Measurements from ENCODE around the gene KRT40. TPM values are rescaled to one million over a fixed set of nuclear protein-coding genes. Genes with fewer than 3 reads are reported as not detected.

KRT40 gene
- total and polyA plus RNA-seq, 2 experiments from 2014 or later, result 0.33 TPM; not detected in 1

GRCh38 chr17:40950176-40950575 is 34.0 kb downstream of the KRT40 start:
- Histone ChIP-seq H3K36me3 (replicated peaks; ENCODE audit: insufficient read depth, low read depth) (no peaks in the 10 kb centered on the region), H3K79me2 (no peaks in the 10 kb centered on the region), H4K20me1 (ENCODE audit: insufficient read depth, poor library complexity, severe bottlenecking) (no peaks in the 10 kb centered on the region), H2AFZ (no peak overlapping the region), H3K4me2 (no peak overlapping the region), H3K27me3 (no peaks in the 10 kb centered on the region), H3K4me3 (no peak overlapping the region), H3K9me2 (replicated peaks; ENCODE audit: insufficient read depth) (no peaks in the 10 kb centered on the region), H3K27ac (no peak overlapping the region), H3K9me3 (ENCODE audit: low read depth) (no peaks in the 10 kb centered on the region), H3K4me1 (ENCODE audit: insufficient read depth) (peaks cover 6% of the 10 kb centered on the region)
- TF ChIP-seq CTCF (IDR thresholded peaks at IDR 0.05; ENCODE audit: poor library complexity) (no peak), EZH2phosphoT487 (IDR thresholded peaks at IDR 0.05; ENCODE audit: low read depth, severe bottlenecking, unreplicated experiment) (no peak), EZH2 (IDR thresholded peaks at IDR 0.05; ENCODE audit: borderline replicate concordance) (no peak)
- 77% methylated on average over 7 of the region's 7 CpGs for WGBS (ENCODE audit: low lambda C conversion rate, missing lambda C conversion rate)
- no peak for DNase-seq (ENCODE audit: low spot score)

- no peaks in the 10 kb centered on the region for H3K9me2 ChIP-seq (replicated peaks; ENCODE audit: insufficient read depth)
- H3K4me2 ChIP-seq, result peak overlapping the region; percentile 63
- no peaks in the 10 kb centered on the region for H3K27me3 ChIP-seq
- H3K27ac ChIP-seq, result peak overlapping the region; percentile 51
- DNase-seq (ENCODE audit: low spot score), result peak; percentile 35
- H3K36me3 ChIP-seq (replicated peaks; ENCODE audit: insufficient read depth, low read depth), result no peaks in the 10 kb centered on the region
- no peaks in the 10 kb centered on the region for H4K20me1 ChIP-seq (ENCODE audit: insufficient read depth, poor library complexity, severe bottlenecking)
- H2AFZ ChIP-seq, result no peak overlapping the region
- H3K79me2 ChIP-seq, result no peaks in the 10 kb centered on the region
- no peaks in the 10 kb centered on the region for H3K9me3 ChIP-seq (ENCODE audit: low read depth)
- no peak overlapping the region for H3K4me3 ChIP-seq
- 18% methylated on average over 10 of the region's 10 CpGs for WGBS (ENCODE audit: low lambda C conversion rate, missing lambda C conversion rate)
- peaks cover 6% of the 10 kb centered on the region for H3K4me1 ChIP-seq (ENCODE audit: insufficient read depth)
- TF ChIP-seq EZH2 (IDR thresholded peaks at IDR 0.05; ENCODE audit: borderline replicate concordance) (no peak), EZH2phosphoT487 (IDR thresholded peaks at IDR 0.05; ENCODE audit: low read depth, severe bottlenecking, unreplicated experiment) (no peak), CTCF (IDR thresholded peaks at IDR 0.05; ENCODE audit: poor library complexity) (no peak)
These were observed 34.7 kb downstream of the KRT40 start for GRCh38 chr17:40949418-40949817.

DNA sequence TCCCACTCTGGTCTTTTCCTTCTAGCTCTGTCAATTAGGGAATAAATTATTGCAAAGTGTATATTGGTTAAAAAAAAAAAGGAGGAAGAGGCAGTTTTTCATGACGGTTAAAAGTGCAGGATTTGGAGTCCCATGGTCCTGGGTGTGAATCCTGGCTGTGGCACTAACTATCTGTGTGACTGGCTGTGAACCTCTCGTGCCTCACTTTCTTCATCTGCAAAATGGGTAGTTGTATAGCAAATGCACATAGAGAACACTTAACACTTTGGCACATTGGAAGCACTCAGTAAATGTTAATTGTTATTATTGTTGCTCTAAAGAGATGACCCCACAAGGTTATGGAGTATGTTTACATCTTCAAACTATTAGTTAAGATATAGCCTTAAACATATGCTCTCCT is 36.2 kb downstream of the KRT40 start:
- no peaks in the 10 kb centered on the region for H4K20me1 ChIP-seq (ENCODE audit: insufficient read depth, poor library complexity, severe bottlenecking)
- DNase-seq (ENCODE audit: low spot score), result no peak
- no peaks in the 10 kb centered on the region for H3K9me3 ChIP-seq (ENCODE audit: low read depth)
- H3K4me1 ChIP-seq (ENCODE audit: insufficient read depth), result peaks cover 6% of the 10 kb centered on the region
- no peaks in the 10 kb centered on the region for H3K36me3 ChIP-seq (replicated peaks; ENCODE audit: insufficient read depth, low read depth)
- H3K4me3 ChIP-seq, result no peak overlapping the region
- H3K27ac ChIP-seq, result no peak overlapping the region
- TF ChIP-seq CTCF (IDR thresholded peaks at IDR 0.05; ENCODE audit: poor library complexity) (no peak), EZH2 (IDR thresholded peaks at IDR 0.05; ENCODE audit: borderline replicate concordance) (no peak), EZH2phosphoT487 (IDR thresholded peaks at IDR 0.05; ENCODE audit: low read depth, severe bottlenecking, unreplicated experiment) (no peak)
- H3K4me2 ChIP-seq, result no peak overlapping the region
- H3K27me3 ChIP-seq, result no peaks in the 10 kb centered on the region
- no peak overlapping the region for H2AFZ ChIP-seq
- 93% methylated on average over 2 of the region's 2 CpGs for WGBS (ENCODE audit: low lambda C conversion rate, missing lambda C conversion rate)
- H3K79me2 ChIP-seq, result no peaks in the 10 kb centered on the region
- no peaks in the 10 kb centered on the region for H3K9me2 ChIP-seq (replicated peaks; ENCODE audit: insufficient read depth)

DNA sequence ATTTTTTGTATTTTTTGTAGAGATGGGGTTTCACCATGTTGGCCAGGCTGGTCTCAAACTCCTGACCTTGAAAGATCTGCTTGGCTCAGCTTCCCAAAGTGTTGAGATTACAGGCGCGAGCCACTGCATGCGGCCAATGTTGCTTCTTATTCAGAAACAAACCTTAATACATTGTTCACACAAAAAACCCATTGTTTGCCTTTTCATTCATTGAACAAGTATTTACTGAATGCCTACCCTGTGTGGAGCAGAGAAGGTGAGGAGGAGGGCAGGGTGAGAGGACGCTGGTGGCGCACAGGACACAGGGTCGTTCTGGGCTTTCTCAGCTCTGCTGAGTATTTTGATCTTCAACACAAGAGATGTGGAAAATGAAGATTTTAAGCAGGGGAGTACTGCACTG is 38.7 kb downstream of the KRT40 start:
- Histone ChIP-seq H3K27ac (no peak overlapping the region), H3K9me3 (ENCODE audit: low read depth) (no peaks in the 10 kb centered on the region), H2AFZ (no peak overlapping the region), H3K79me2 (no peaks in the 10 kb centered on the region), H3K9me2 (replicated peaks; ENCODE audit: insufficient read depth) (no peaks in the 10 kb centered on the region), H4K20me1 (ENCODE audit: insufficient read depth, poor library complexity, severe bottlenecking) (no peaks in the 10 kb centered on the region), H3K4me3 (no peak overlapping the region), H3K4me2 (no peak overlapping the region), H3K27me3 (no peaks in the 10 kb centered on the region), H3K4me1 (ENCODE audit: insufficient read depth) (peaks cover 6% of the 10 kb centered on the region), H3K36me3 (replicated peaks; ENCODE audit: insufficient read depth, low read depth) (no peaks in the 10 kb centered on the region)
- 87% methylated on average over 6 of the region's 6 CpGs for WGBS (ENCODE audit: low lambda C conversion rate, missing lambda C conversion rate)
- TF ChIP-seq EZH2phosphoT487 (IDR thresholded peaks at IDR 0.05; ENCODE audit: low read depth, severe bottlenecking, unreplicated experiment) (no peak), CTCF (IDR thresholded peaks at IDR 0.05; ENCODE audit: poor library complexity) (no peak), EZH2 (IDR thresholded peaks at IDR 0.05; ENCODE audit: borderline replicate concordance) (no peak)
- DNase-seq (ENCODE audit: low spot score), result no peak

Measured in hepatocyte (in vitro differentiated cells).